ENCODE measurements around the gene HLA-F.
A peak's percentile ranks its signal among the peaks of the same experiment; 100 is the strongest.

DNA sequence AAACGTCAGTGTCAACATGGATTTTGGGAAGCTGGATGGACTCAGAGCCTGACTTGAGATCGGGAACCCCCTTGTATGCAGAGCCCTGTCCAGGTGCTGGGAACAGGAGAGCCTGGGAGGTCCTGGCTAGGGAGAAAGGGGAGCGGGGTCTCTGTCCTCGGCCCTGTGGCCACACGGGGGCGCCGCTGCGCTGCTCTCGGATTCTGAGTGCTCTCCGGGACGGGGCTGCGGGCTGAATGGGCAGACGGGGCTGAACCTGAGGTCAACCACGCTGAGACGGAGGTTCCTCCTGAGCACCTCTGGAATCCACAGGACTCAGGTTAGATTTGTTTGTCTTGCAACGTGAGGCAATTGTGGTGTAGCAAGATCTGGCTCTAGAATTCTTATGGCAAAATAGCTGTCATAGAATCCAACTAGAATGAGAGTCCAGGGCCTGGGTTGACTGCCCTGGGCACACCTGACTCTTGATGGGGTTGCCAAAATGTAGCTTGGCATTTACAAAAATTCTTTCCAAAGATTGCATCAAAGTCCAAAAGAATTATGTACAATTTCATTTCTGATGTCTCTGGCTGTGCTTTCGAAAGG, 20.6 kb upstream of the HLA-F start:
- TF ChIP-seq, protein P1, sequence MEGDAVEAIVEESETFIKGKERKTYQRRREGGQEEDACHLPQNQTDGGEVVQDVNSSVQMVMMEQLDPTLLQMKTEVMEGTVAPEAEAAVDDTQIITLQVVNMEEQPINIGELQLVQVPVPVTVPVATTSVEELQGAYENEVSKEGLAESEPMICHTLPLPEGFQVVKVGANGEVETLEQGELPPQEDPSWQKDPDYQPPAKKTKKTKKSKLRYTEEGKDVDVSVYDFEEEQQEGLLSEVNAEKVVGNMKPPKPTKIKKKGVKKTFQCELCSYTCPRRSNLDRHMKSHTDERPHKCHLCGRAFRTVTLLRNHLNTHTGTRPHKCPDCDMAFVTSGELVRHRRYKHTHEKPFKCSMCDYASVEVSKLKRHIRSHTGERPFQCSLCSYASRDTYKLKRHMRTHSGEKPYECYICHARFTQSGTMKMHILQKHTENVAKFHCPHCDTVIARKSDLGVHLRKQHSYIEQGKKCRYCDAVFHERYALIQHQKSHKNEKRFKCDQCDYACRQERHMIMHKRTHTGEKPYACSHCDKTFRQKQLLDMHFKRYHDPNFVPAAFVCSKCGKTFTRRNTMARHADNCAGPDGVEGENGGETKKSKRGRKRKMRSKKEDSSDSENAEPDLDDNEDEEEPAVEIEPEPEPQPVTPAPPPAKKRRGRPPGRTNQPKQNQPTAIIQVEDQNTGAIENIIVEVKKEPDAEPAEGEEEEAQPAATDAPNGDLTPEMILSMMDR (conservative IDR thresholded peaks at IDR 0.05) = peak; percentile 58
- TF ChIP-seq EZH2 (IDR thresholded peaks at IDR 0.05; ENCODE audit: low read depth) = no peak
